Mesendoderm (in vitro differentiated cells): ENCODE results near the gene TFCP2L1.

Experiments
- DNase-seq: peaks from one replicate; pipeline ENCODE4 v3.0.0; 2013
- H2AK5ac ChIP-seq: 2 replicates; pipeline ENCODE4 v1.6.1; 2013; ENCODE audit warnings: low read length, inconsistent platforms
- H2BK120ac ChIP-seq: 2 replicates; pipeline ENCODE4 v1.6.1; 2013; ENCODE audit warnings: low read depth, mild to moderate bottlenecking, low read length, moderate library complexity, mixed read lengths
- H2BK15ac ChIP-seq: replicated peaks from 2 replicates; pipeline ENCODE4 v1.6.1; 2013; ENCODE audit warnings: low read depth, mild to moderate bottlenecking, moderate library complexity
- H2BK5ac ChIP-seq: 2 replicates; pipeline ENCODE4 v1.6.1; 2013; ENCODE audit warnings: low read length, inconsistent platforms
- H3K18ac ChIP-seq: 2 replicates; pipeline ENCODE4 v1.6.1; 2013; ENCODE audit warnings: mild to moderate bottlenecking, low read length, mixed read lengths
- H3K23ac ChIP-seq: one replicate; pipeline ENCODE4 v1.6.1; 2013; ENCODE audit warnings: low read length
- H3K27ac ChIP-seq: 2 replicates; pipeline ENCODE4 v1.5.1; 2013; ENCODE audit warnings: low read depth, mild to moderate bottlenecking, inconsistent platforms, low read length, moderate library complexity
- H3K27me3 ChIP-seq: 2 replicates; pipeline ENCODE4 v1.6.1; 2013; ENCODE audit warnings: low read length, control low read depth, mild to moderate bottlenecking, inconsistent platforms; ENCODE audit not compliant: insufficient read depth, poor library complexity
- H3K36me3 ChIP-seq: 2 replicates; pipeline ENCODE4 v1.6.1; 2013; ENCODE audit warnings: low read length, inconsistent platforms; ENCODE audit not compliant: control insufficient read depth, insufficient read depth
- H3K4ac ChIP-seq: one replicate; pipeline ENCODE4 v1.6.1; 2013; ENCODE audit warnings: low read depth, mild to moderate bottlenecking, low read length, moderate library complexity
- H3K4me1 ChIP-seq: 2 replicates; pipeline ENCODE4 v1.6.1; 2013; ENCODE audit warnings: low read depth, low read length, inconsistent platforms; ENCODE audit not compliant: control insufficient read depth
- H3K4me2 ChIP-seq: 2 replicates; pipeline ENCODE4 v1.6.1; 2013; ENCODE audit warnings: low read length
- H3K4me3 ChIP-seq: 2 replicates; pipeline ENCODE4 v1.5.1; 2013; ENCODE audit warnings: mild to moderate bottlenecking, low read length
- H3K56ac ChIP-seq: one replicate; pipeline ENCODE4 v1.6.1; 2013; ENCODE audit warnings: low read length
- H3K79me1 ChIP-seq: 2 replicates; pipeline ENCODE4 v1.6.1; 2013; ENCODE audit warnings: low read length, inconsistent platforms
- H3K79me2 ChIP-seq: 2 replicates; pipeline ENCODE4 v1.6.1; 2013; ENCODE audit warnings: mild to moderate bottlenecking, low read length; ENCODE audit not compliant: control insufficient read depth, insufficient read depth
- H3K9ac ChIP-seq: 2 replicates; pipeline ENCODE4 v1.6.1; 2013; ENCODE audit warnings: low read length, inconsistent platforms
- H4K5ac ChIP-seq: one replicate; pipeline ENCODE4 v1.6.1; 2013; ENCODE audit warnings: low read length
- H4K8ac ChIP-seq: one replicate; pipeline ENCODE4 v1.6.1; 2013; ENCODE audit warnings: low read depth, mild to moderate bottlenecking, control low read depth, low read length, moderate library complexity
- WGBS: extraction: QIAGEN DNeasy Blood & Tissue Kit; methylation state at CpG from one replicate; pipeline ENCODE4 v1.1.7; 2013; ENCODE audit warnings: low lambda C conversion rate, missing lambda C conversion rate; ENCODE audit not compliant: insufficient coverage; ENCODE audit errors: extremely low coverage; 5-methylcytosine and 5-hydroxymethylcytosine counted together

The TFCP2L1 gene

GRCh38 chr2:121287956-121288355 lies 3.0 kb upstream of the TFCP2L1 start:
- Histone ChIP-seq H3K79me1 (no peaks in the 10 kb centered on the region), H4K5ac (no peak overlapping the region), H3K4ac (no peak overlapping the region), H3K9ac (no peak overlapping the region), H3K18ac (no peak overlapping the region), H4K8ac (no peak overlapping the region), H3K23ac (no peak overlapping the region), H3K4me2 (no peak overlapping the region), H3K36me3 (no peaks in the 10 kb centered on the region), H3K56ac (no peak overlapping the region), H2BK15ac (no peak overlapping the region), H3K79me2 (no peaks in the 10 kb centered on the region), H3K27ac (no peak overlapping the region), H2AK5ac (no peak overlapping the region), H3K27me3 (peaks cover 9% of the 10 kb centered on the region), H3K4me1 (no peaks in the 10 kb centered on the region), H2BK5ac (no peak overlapping the region), H2BK120ac (no peak overlapping the region), H3K4me3 (no peak overlapping the region)
- WGBS: no CpG with 5 or more reads among the region's 4 CpGs
- DNase-seq: no peak

- Histone ChIP-seq H2BK15ac (no peak overlapping the region), H3K27ac (no peak overlapping the region), H3K79me2 (no peaks in the 10 kb centered on the region), H3K56ac (no peak overlapping the region), H4K8ac (no peak overlapping the region), H3K4me2 (no peak overlapping the region), H3K9ac (no peak overlapping the region), H2BK5ac (no peak overlapping the region), H3K4me1 (no peaks in the 10 kb centered on the region), H3K4ac (no peak overlapping the region), H3K4me3 (no peak overlapping the region), H2AK5ac (no peak overlapping the region), H3K18ac (no peak overlapping the region), H4K5ac (no peak overlapping the region), H3K23ac (no peak overlapping the region), H3K36me3 (no peaks in the 10 kb centered on the region), H3K79me1 (no peaks in the 10 kb centered on the region), H2BK120ac (no peak overlapping the region), H3K27me3 (peaks cover 9% of the 10 kb centered on the region)
- no peak for DNase-seq
- no CpG with 5 or more reads among the region's 9 CpGs for WGBS
These were observed 2.3 kb upstream of the TFCP2L1 start for GRCh38 chr2:121287146-121287798.

- H3K36me3 ChIP-seq: no peaks in the 10 kb centered on the region
- no peak overlapping the region for H2BK120ac ChIP-seq
- H3K4me3 ChIP-seq: no peak overlapping the region
- no peaks in the 10 kb centered on the region for H3K79me2 ChIP-seq
- DNase-seq: no peak
- H2AK5ac ChIP-seq: no peak overlapping the region
- H4K8ac ChIP-seq: no peak overlapping the region
- H3K9ac ChIP-seq: no peak overlapping the region
- H3K4me1 ChIP-seq: no peaks in the 10 kb centered on the region
- H2BK15ac ChIP-seq: no peak overlapping the region
- no peak overlapping the region for H3K27ac ChIP-seq
- H3K4ac ChIP-seq: no peak overlapping the region
- H4K5ac ChIP-seq: no peak overlapping the region
- peaks cover 9% of the 10 kb centered on the region for H3K27me3 ChIP-seq
- H3K18ac ChIP-seq: no peak overlapping the region
- no CpG with 5 or more reads among the region's 4 CpGs for WGBS
- no peaks in the 10 kb centered on the region for H3K79me1 ChIP-seq
- H3K23ac ChIP-seq: no peak overlapping the region
- no peak overlapping the region for H2BK5ac ChIP-seq
- no peak overlapping the region for H3K56ac ChIP-seq
- no peak overlapping the region for H3K4me2 ChIP-seq
These were observed 1.5 kb upstream of the TFCP2L1 start for GRCh38 chr2:121286506-121286905.

- no peak for DNase-seq
- H2AK5ac ChIP-seq: no peak overlapping the region
- WGBS: no CpG with 5 or more reads among the region's 3 CpGs
These were observed 924 bp upstream of the TFCP2L1 start for GRCh38 chr2:121285926-121286325.

GRCh38 chr2:121283670-121284462 lies 1.1 kb downstream of the TFCP2L1 start:
- no peaks in the 10 kb centered on the region for H3K4me1 ChIP-seq
- H2BK15ac ChIP-seq: no peak overlapping the region
- no peaks in the 10 kb centered on the region for H3K79me2 ChIP-seq
- H4K8ac ChIP-seq: no peak overlapping the region
- H2AK5ac ChIP-seq: no peak overlapping the region
- no peaks in the 10 kb centered on the region for H3K79me1 ChIP-seq
- H3K18ac ChIP-seq: no peak overlapping the region
- no peak overlapping the region for H3K4ac ChIP-seq
- H3K27me3 ChIP-seq: peaks cover 9% of the 10 kb centered on the region
- H3K4me2 ChIP-seq: peak overlapping the region; percentile 49
- DNase-seq: peak; percentile 19
- no peak overlapping the region for H2BK5ac ChIP-seq
- H3K9ac ChIP-seq: peak overlapping the region; percentile 29
- no peak overlapping the region for H3K56ac ChIP-seq
- no peaks in the 10 kb centered on the region for H3K36me3 ChIP-seq
- no peak overlapping the region for H3K23ac ChIP-seq
- H3K4me3 ChIP-seq: no peak overlapping the region
- no CpG with 5 or more reads among the region's 12 CpGs for WGBS
- no peak overlapping the region for H4K5ac ChIP-seq
- no peak overlapping the region for H3K27ac ChIP-seq
- H2BK120ac ChIP-seq: no peak overlapping the region

More at GRCh38 chr2:121285926-121286325, 924 bp upstream of the TFCP2L1 start:
- no peak overlapping the region for H2BK120ac ChIP-seq
- H3K23ac ChIP-seq: no peak overlapping the region
- no peak overlapping the region for H3K18ac ChIP-seq
- H3K4me2 ChIP-seq: no peak overlapping the region
- no peaks in the 10 kb centered on the region for H3K79me1 ChIP-seq
- H3K9ac ChIP-seq: no peak overlapping the region
- H3K4ac ChIP-seq: no peak overlapping the region
- H3K4me1 ChIP-seq: no peaks in the 10 kb centered on the region
- no peaks in the 10 kb centered on the region for H3K36me3 ChIP-seq
- peaks cover 9% of the 10 kb centered on the region for H3K27me3 ChIP-seq
- no peak overlapping the region for H2BK5ac ChIP-seq
- H3K4me3 ChIP-seq: no peak overlapping the region
- H4K8ac ChIP-seq: no peak overlapping the region
- H3K56ac ChIP-seq: no peak overlapping the region
- no peak overlapping the region for H2BK15ac ChIP-seq
- no peaks in the 10 kb centered on the region for H3K79me2 ChIP-seq
- H4K5ac ChIP-seq: no peak overlapping the region
- H3K27ac ChIP-seq: no peak overlapping the region
